ENCODE data around the gene PUS10. TPM values are rescaled to one million over a fixed set of nuclear protein-coding genes. Genes with fewer than 3 reads are reported as not detected.
"Not testable (repeated sequence)": the region's sequence is repeated elsewhere in the genome, so short reads cannot be mapped to it uniquely, and the experiment has no call there.

Gene PUS10
- total RNA-seq, 6 donors from 2014 or later = 6.1 to 28.3 (median 10.3) TPM

- peaks cover 0 to under 1% (median 0%) of the 10 kb centered on the region in 4 donors for H3K4me1 ChIP-seq
- no peak for DNase-seq
- no peaks in the 10 kb centered on the region for H3K9me3 ChIP-seq
- no peaks in the 10 kb centered on the region for H3K27me3 ChIP-seq
- H3K36me3 ChIP-seq = peaks cover 0 to 15% (median under 1%) of the 10 kb centered on the region in 4 donors
- H3K4me3 ChIP-seq = no peak overlapping the region
- 64 to 67% methylated on average over 2 of the region's 2 CpGs for WGBS, 2 donors
- no peak for ATAC-seq (ENCODE audit: low FRiP score in 2 of 2)
- TF ChIP-seq CTCF (IDR thresholded peaks at IDR 0.05) (no peak), POLR2AphosphoS5 (IDR thresholded peaks at IDR 0.05) (no peak), EP300 (IDR thresholded peaks at IDR 0.05) (no peak), POLR2A (IDR thresholded peaks at IDR 0.05) (no peak)
- no peak overlapping the region for H3K27ac ChIP-seq
Measured at GRCh38 chr2:60939622-60940021, 78.4 kb downstream of the PUS10 start.

GRCh38 chr2:60938301-60938700, 79.8 kb downstream of the PUS10 start:
- DNase-seq = no peak
- no peak for TF ChIP-seq POLR2A (IDR thresholded peaks at IDR 0.05)
- TF ChIP-seq CTCF (IDR thresholded peaks at IDR 0.05) = no peak
- TF ChIP-seq POLR2AphosphoS5 (IDR thresholded peaks at IDR 0.05) = no peak
- no peak for TF ChIP-seq EP300 (IDR thresholded peaks at IDR 0.05)
- Histone ChIP-seq H3K9me3 (no peaks in the 10 kb centered on the region), H3K4me3 (no peak overlapping the region), H3K36me3 (peaks cover 0 to 8% (median under 1%) of the 10 kb centered on the region in 4 donors), H3K27me3 (no peaks in the 10 kb centered on the region), H3K4me1 (peaks cover 0 to 10% (median 4%) of the 10 kb centered on the region in 4 donors), H3K27ac (no peak overlapping the region)
- no peak for ATAC-seq (ENCODE audit: low FRiP score in 2 of 2)
- WGBS, 2 donors = 99 to 100% methylated on average over 7 of the region's 7 CpGs

GRCh38 chr2:60936757-60937156, 81.3 kb downstream of the PUS10 start:
- WGBS, 2 donors = 65 to 70% methylated on average over 5 of the region's 5 CpGs
- no peak for TF ChIP-seq POLR2A (IDR thresholded peaks at IDR 0.05)
- no peak for TF ChIP-seq EP300 (IDR thresholded peaks at IDR 0.05)
- no peak for TF ChIP-seq CTCF (IDR thresholded peaks at IDR 0.05)
- no peak for TF ChIP-seq POLR2AphosphoS5 (IDR thresholded peaks at IDR 0.05)
- Histone ChIP-seq H3K27me3 (no peaks in the 10 kb centered on the region), H3K4me3 (no peak overlapping the region), H3K4me1 (peaks cover 0 to 10% (median 4%) of the 10 kb centered on the region in 4 donors), H3K9me3 (no peaks in the 10 kb centered on the region), H3K27ac (no peak overlapping the region), H3K36me3 (peaks cover 0 to 4% (median 2%) of the 10 kb centered on the region in 4 donors)
- DNase-seq (no peak), ATAC-seq (ENCODE audit: low FRiP score in 2 of 2) (no peak)

GRCh38 chr2:60934165-60934722, 83.8 kb downstream of the PUS10 start:
- TF ChIP-seq CTCF (IDR thresholded peaks at IDR 0.05) (no peak), POLR2A (IDR thresholded peaks at IDR 0.05) (no peak), POLR2AphosphoS5 (IDR thresholded peaks at IDR 0.05) (no peak), EP300 (IDR thresholded peaks at IDR 0.05) (no peak)
- Histone ChIP-seq H3K36me3 (peaks cover 0 to 6% (median 0%) of the 10 kb centered on the region in 4 donors), H3K27me3 (no peaks in the 10 kb centered on the region), H3K27ac (peak overlapping the region in 2 of 4 donors; percentile 65 to 78), H3K9me3 (no peaks in the 10 kb centered on the region), H3K4me3 (no peak overlapping the region), H3K4me1 (peaks cover 0 to 10% (median 4%) of the 10 kb centered on the region in 4 donors)
- WGBS, 2 donors = 52 to 56% methylated on average over 2 of the region's 2 CpGs
- ATAC-seq (ENCODE audit: low FRiP score in 2 of 2) = peak in 1 of 2 donors; percentile 58
- no peak for DNase-seq

DNA sequence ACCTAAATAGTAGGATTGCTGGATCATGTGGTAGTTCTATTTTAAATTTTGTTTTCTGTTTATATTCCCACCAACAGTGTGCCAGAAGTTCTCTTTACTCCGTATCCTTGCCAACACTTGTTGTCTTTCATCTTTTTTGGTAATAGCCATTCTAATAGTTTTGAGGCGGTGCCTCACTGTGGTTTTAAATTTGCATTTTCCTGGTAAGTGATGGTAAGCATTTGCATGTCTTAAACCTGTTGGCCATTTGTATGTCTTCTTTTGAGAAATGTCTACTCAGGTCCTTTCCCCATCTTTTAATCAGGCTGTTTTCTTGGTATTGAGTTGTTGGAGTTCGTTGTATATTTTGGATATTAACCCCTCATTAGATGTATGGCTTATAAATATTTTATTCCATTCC, 85.1 kb downstream of the PUS10 start:
- Histone ChIP-seq H3K9me3 (no peaks in the 10 kb centered on the region), H3K36me3 (peaks cover 0 to 6% (median 0%) of the 10 kb centered on the region in 4 donors), H3K27me3 (no peaks in the 10 kb centered on the region), H3K27ac (no peak overlapping the region), H3K4me1 (peaks cover 0 to 10% (median 4%) of the 10 kb centered on the region in 4 donors), H3K4me3 (no peak overlapping the region)
- WGBS, 2 donors = 91 to 95% methylated on average over 3 of the region's 3 CpGs
- ATAC-seq (ENCODE audit: low FRiP score in 2 of 2) (no peak), DNase-seq (no peak)
- no peak for TF ChIP-seq POLR2AphosphoS5 (IDR thresholded peaks at IDR 0.05)
- TF ChIP-seq CTCF (IDR thresholded peaks at IDR 0.05) = no peak
- TF ChIP-seq POLR2A (IDR thresholded peaks at IDR 0.05) = no peak
- no peak for TF ChIP-seq EP300 (IDR thresholded peaks at IDR 0.05)

- not testable (repeated sequence) for DNase-seq; H3K27ac ChIP-seq; H3K4me3 ChIP-seq; H3K9me3 ChIP-seq; H3K36me3 ChIP-seq; H3K27me3 ChIP-seq; ATAC-seq (ENCODE audit: low FRiP score in 2 of 2)
- H3K4me1 ChIP-seq = peaks cover 0 to 10% (median 4%) of the 10 kb centered on the region in 4 donors
- WGBS, 2 donors = 93 to 94% methylated on average over 5 of the region's 5 CpGs
Measured at GRCh38 chr2:60932061-60932460, 86.0 kb downstream of the PUS10 start.
